IMR-90 (cell line): ENCODE data around the gene HAUS7. TPM values are rescaled to one million over a fixed set of nuclear protein-coding genes. Genes with fewer than 3 reads are reported as not detected.

Experiments
- ATAC-seq: fragments of 200-7000 bp; cut with Tn5 transposase; 2 replicates; pipeline ENCODE4 v1.9.1; 2020; ENCODE audit warnings: low read depth, mild to moderate bottlenecking, moderate library complexity
- BruUV-seq: library from RNA; stranded (reverse); fragments of 400-500 nt; replicated peaks from 2 replicates; lab custom pipeline; 2021; lab: Mats Ljungman, UMichigan
- CTCF ChIA-PET: fragments of 300-600 bp; formaldehyde crosslinking; extraction: SDS; loops from one replicate; lab custom pipeline; 2021; ENCODE audit warnings: antibody characterized with exemption; lab: Yijun Ruan, JAX
- POLR2A ChIA-PET: fragments of 300-600 bp; sonication (Branson Sonifier 250); formaldehyde crosslinking; loops from one replicate; lab custom pipeline; 2022; ENCODE audit warnings: antibody characterized with exemption; ENCODE audit not compliant: unreplicated experiment; lab: Charles Lee
- DNase-seq: peaks from one replicate; pipeline ENCODE4 v3.0.0; 2013
- H2AFZ ChIP-seq: replicated peaks from 2 replicates; pipeline ENCODE3; 2013; ENCODE audit warnings: low read length, mild to moderate bottlenecking; ENCODE audit not compliant: poor library complexity
- H2AK5ac ChIP-seq: 2 replicates; pipeline ENCODE4 v1.6.1; 2013; ENCODE audit warnings: low read depth, low read length, inconsistent platforms
- H2AK9ac ChIP-seq: replicated peaks from 2 replicates; pipeline ENCODE3; 2013; ENCODE audit warnings: mild to moderate bottlenecking, low read depth, low read length, moderate library complexity; ENCODE audit not compliant: poor library complexity
- H2BK120ac ChIP-seq: 2 replicates; pipeline ENCODE4 v1.6.1; 2013; ENCODE audit warnings: low read depth, low read length, inconsistent platforms
- H2BK15ac ChIP-seq: 3 replicates; pipeline ENCODE4 v1.6.1; 2013; ENCODE audit warnings: low read depth, low read length, inconsistent platforms
- H2BK20ac ChIP-seq: 2 replicates; pipeline ENCODE4 v1.6.1; 2013; ENCODE audit warnings: low read depth, mild to moderate bottlenecking, inconsistent platforms, low read length, moderate library complexity
- H2BK5ac ChIP-seq: 2 replicates; pipeline ENCODE4 v1.6.1; 2013; ENCODE audit warnings: mild to moderate bottlenecking, low read depth, low read length, inconsistent platforms; ENCODE audit not compliant: poor library complexity, severe bottlenecking
- H3K14ac ChIP-seq: replicated peaks from 2 replicates; pipeline ENCODE4 v1.6.1; 2013; ENCODE audit warnings: low read depth, low read length, inconsistent platforms
- H3K18ac ChIP-seq: 2 replicates; pipeline ENCODE4 v1.6.1; 2013; ENCODE audit warnings: low read depth, low read length, control low read depth
- H3K23ac ChIP-seq: 2 replicates; pipeline ENCODE4 v1.6.1; 2013; ENCODE audit warnings: low read depth, low read length, inconsistent platforms
- H3K27ac ChIP-seq: 2 replicates; pipeline ENCODE4 v1.5.1; 2013; ENCODE audit warnings: mild to moderate bottlenecking, control low read depth, low read length; ENCODE audit not compliant: insufficient read depth
- H3K27me3 ChIP-seq: 2 replicates; pipeline ENCODE4 v1.6.1; 2013; ENCODE audit warnings: low read length; ENCODE audit not compliant: control insufficient read depth, insufficient read depth
- H3K36me3 ChIP-seq: 2 replicates; pipeline ENCODE4 v1.6.1; 2013; ENCODE audit warnings: low read length, mixed read lengths; ENCODE audit not compliant: control insufficient read depth, insufficient read depth
- H3K4ac ChIP-seq: 2 replicates; pipeline ENCODE4 v1.6.1; 2013; ENCODE audit warnings: low read depth, low read length, inconsistent platforms
- H3K4me1 ChIP-seq: 2 replicates; pipeline ENCODE4 v1.6.1; 2013; ENCODE audit warnings: low read length, mixed read lengths; ENCODE audit not compliant: control insufficient read depth, insufficient read depth
- H3K4me2 ChIP-seq: 2 replicates; pipeline ENCODE4 v1.6.1; 2013; ENCODE audit warnings: low read depth, mild to moderate bottlenecking, control low read depth, low read length, moderate library complexity
- H3K4me3 ChIP-seq: 2 replicates; pipeline ENCODE4 v1.5.1; 2013; ENCODE audit warnings: low read depth, mild to moderate bottlenecking, control low read depth, low read length, moderate library complexity; ENCODE audit not compliant: insufficient read depth
- H3K56ac ChIP-seq: 2 replicates; pipeline ENCODE4 v1.6.1; 2013; ENCODE audit warnings: low read length, inconsistent platforms; ENCODE audit not compliant: insufficient read depth; ENCODE audit errors: extremely low read depth
- H3K79me1 ChIP-seq, 2 experiments: 2 replicates each; pipeline ENCODE4 v1.6.1; 2013; ENCODE audit warnings: low read length in 2 of 2, inconsistent platforms in 1 of 2, low read depth in 1 of 2
- H3K9ac ChIP-seq: 2 replicates; pipeline ENCODE4 v1.6.1; 2013; ENCODE audit warnings: low read depth, low read length, control low read depth
- H3K9me1 ChIP-seq: 2 replicates; pipeline ENCODE4 v1.6.1; 2013; ENCODE audit warnings: low read length, inconsistent platforms; ENCODE audit not compliant: insufficient read depth
- H3K9me3 ChIP-seq: 2 replicates; pipeline ENCODE4 v1.6.1; 2013; ENCODE audit warnings: low read length; ENCODE audit not compliant: control insufficient read depth, insufficient read depth
- H4K20me1 ChIP-seq: 2 replicates; pipeline ENCODE4 v1.6.1; 2013; ENCODE audit warnings: low read length, inconsistent platforms; ENCODE audit not compliant: insufficient read depth
- H4K5ac ChIP-seq: 2 replicates; pipeline ENCODE4 v1.6.1; 2013; ENCODE audit warnings: mild to moderate bottlenecking, low read depth, low read length, control low read depth
- H4K8ac ChIP-seq, 2 experiments: 2 replicates each; pipeline ENCODE4 v1.6.1; 2013; ENCODE audit warnings: low read depth in 2 of 2, low read length in 2 of 2, control low read depth in 1 of 2, inconsistent platforms in 1 of 2
- H4K91ac ChIP-seq: 2 replicates; pipeline ENCODE4 v1.6.1; 2013; ENCODE audit warnings: low read depth, low read length, inconsistent platforms; ENCODE audit not compliant: insufficient read depth
- BHLHE40 ChIP-seq: fragments of 150-350 bp; IDR thresholded peaks from 2 replicates; pipeline ENCODE4 v1.6.1; 2016; ENCODE audit warnings: mild to moderate bottlenecking, low read depth, low read length
- CEBPB ChIP-seq: IDR thresholded peaks from 2 replicates; pipeline ENCODE4 v1.6.1; 2012; ENCODE audit warnings: low read depth, low read length, improper control_type of control experiment
- MAFK ChIP-seq: IDR thresholded peaks from 2 replicates; pipeline ENCODE4 v1.6.1; 2012; ENCODE audit warnings: low read depth, low read length, improper control_type of control experiment
- NFE2L2 ChIP-seq: fragments of 150-350 bp; IDR thresholded peaks from 2 replicates; pipeline ENCODE4 v1.6.1; 2016; ENCODE audit warnings: low read depth, mild to moderate bottlenecking, low read length
- POLR2A ChIP-seq: IDR thresholded peaks from 2 replicates; pipeline ENCODE4 v1.6.1; 2012; ENCODE audit warnings: mild to moderate bottlenecking, low read depth, low read length
- RCOR1 ChIP-seq: IDR thresholded peaks from 2 replicates; pipeline ENCODE4 v1.6.1; 2012; ENCODE audit warnings: mild to moderate bottlenecking, low read length, improper control_type of control experiment; ENCODE audit not compliant: insufficient replicate concordance
- WGBS, 2 experiments: methylation state at CpG; one replicate each; pipeline versions ENCODE4 v1.1.5 to v1.1.7; 2013; ENCODE audit warnings: missing lambda C conversion rate in 2 of 2; ENCODE audit not compliant: insufficient read length in 1 of 2; ENCODE audit errors: extremely low coverage in 2 of 2; 5-methylcytosine and 5-hydroxymethylcytosine counted together
- dilution Hi-C: fragments of 300-500 bp; cut with HindIII; formaldehyde crosslinking; loops from one replicate; pipeline ENCODE4 v1.14.3; 2018; ENCODE audit warnings: low sequenced_read_pairs; ENCODE audit not compliant: unreplicated experiment
- in situ Hi-C: fragments of 300-500 bp; cut with MboI; formaldehyde crosslinking; loops from 3 replicates; pipeline ENCODE4 v1.14.3; 2019; ENCODE audit warnings: low sequenced_read_pairs, inconsistent platforms, mixed read lengths
- intact Hi-C: fragments of 100-400 bp; cut with micrococcal nuclease; formaldehyde crosslinking; loops from 2 replicates; pipeline ENCODE4 v1.10.0; 2022
- polyA plus RNA-seq, 3 experiments: library from polyadenylated mRNA; depleted of rRNA; stranded (reverse); fragments of >200 nt; gene quantifications; 2 replicates each; pipeline ENCODE4 v1.2.3, GENCODE V29; 2012; ENCODE audit warnings: low replicate concordance in 1 of 3
- total RNA-seq: library from RNA; depleted of rRNA; stranded (reverse); fragments of >200 nt; gene quantifications from 2 replicates; pipeline ENCODE4 v1.2.3, GENCODE V29; 2012

HAUS7 gene
- total and polyA plus RNA-seq, 2 of the 4 experiments (the other 2 are of a cell fraction), result 10.8 to 25.9 TPM

DNA sequence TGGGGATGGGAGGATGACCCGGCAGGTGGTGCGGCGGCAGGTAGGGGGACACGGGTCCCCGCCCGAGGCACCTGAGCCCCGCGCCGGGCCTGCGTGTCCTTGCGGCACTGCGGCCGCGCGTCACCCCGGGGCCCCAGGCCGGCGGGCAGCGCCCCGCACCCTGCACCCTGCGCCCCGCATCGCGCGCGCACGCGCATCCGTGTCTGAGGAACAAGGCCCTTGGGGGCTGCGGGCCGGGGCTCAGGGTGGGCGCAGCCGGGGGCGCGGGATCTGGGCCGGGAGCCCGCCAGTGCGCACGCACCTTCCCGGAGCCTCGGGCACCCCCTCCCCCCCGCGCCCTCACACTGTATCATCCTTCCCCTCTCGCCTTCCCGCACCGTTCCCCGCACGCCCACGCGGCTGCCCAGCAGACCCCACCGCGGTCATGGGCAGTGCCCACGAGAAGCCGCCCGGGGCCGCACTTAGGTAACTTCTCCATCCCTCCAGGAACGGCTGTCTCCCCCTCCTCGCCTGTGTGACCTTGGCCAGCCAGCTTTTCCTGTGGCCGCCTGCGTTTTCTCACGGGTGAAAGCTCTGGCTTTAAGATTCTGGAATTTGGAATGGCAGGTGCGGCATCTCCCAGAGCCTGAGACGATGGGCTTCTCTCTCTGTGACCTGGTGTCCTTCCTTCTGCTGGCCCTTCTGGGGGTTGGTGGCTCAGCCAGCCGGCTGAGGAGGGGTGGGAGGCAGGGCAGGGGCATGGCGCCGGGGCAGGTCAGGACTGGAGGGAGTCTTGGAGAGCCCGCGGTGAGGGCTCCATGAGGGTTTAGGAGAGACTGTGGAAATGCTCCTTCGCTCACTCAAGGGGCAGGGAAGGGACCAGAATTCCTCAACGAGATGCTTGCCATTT is 47.8 kb upstream of the HAUS7 start:
- Histone ChIP-seq H3K9me1 (no peaks in the 10 kb centered on the region; the same call in 1 of the 2 replicates), H3K9ac (no peak overlapping the region), H2BK15ac (no peak overlapping the region), H3K14ac (no peak overlapping the region), H3K23ac (no peak overlapping the region), H3K4me2 (no peak overlapping the region), H4K20me1 (no peaks in the 10 kb centered on the region), H4K91ac (no peak overlapping the region), H3K36me3 (no peaks in the 10 kb centered on the region), H4K8ac (no peak overlapping the region), H3K4me3 (no peak overlapping the region), H3K56ac (no peak overlapping the region), H3K9me3 (no peaks in the 10 kb centered on the region; the same call in 1 of the 2 replicates), H2AK5ac (no peak overlapping the region), H3K4ac (no peak overlapping the region), H3K27ac (no peak overlapping the region), H2BK120ac (no peak overlapping the region), H3K79me1 (no peaks in the 10 kb centered on the region), H2AK9ac (no peak overlapping the region), H2BK20ac (no peak overlapping the region), H2BK5ac (no peak overlapping the region), H3K27me3 (peaks cover 27% of the 10 kb centered on the region), H4K5ac (no peak overlapping the region), H3K4me1 (peaks cover 2% of the 10 kb centered on the region; the same call in 1 of the 2 replicates), H2AFZ (no peak overlapping the region), H3K18ac (no peak overlapping the region)
- TF ChIP-seq CEBPB (no peak), POLR2A (no peak), MAFK (no peak), RCOR1 (no peak), BHLHE40 (no peak), NFE2L2 (no peak)
- intact Hi-C loops (no loop called here), dilution Hi-C loops (no loop called here), in situ Hi-C loops (no loop called here)
- ATAC-seq (no peak), DNase-seq (no peak)
- ChIA-PET CTCF (no interaction called here), POLR2A (no interaction called here)
- 37% methylated on average over 11 of the region's 70 CpGs; no CpG with 5 or more reads in 1 of the 2 experiments for WGBS, 2 experiments
- no TSS peak for BruUV-seq
